A549 (cell line): ENCODE measurements around the gene ANKRD2. TPM values are rescaled to one million over a fixed set of nuclear protein-coding genes. Genes with fewer than 3 reads are reported as not detected.

ENCODE experiments used
- ATAC-seq, 2 experiments: fragments of 200-7000 bp in 1 of 2; fragments of >200 bp in 1 of 2; cut with Nextera tagmentation in 1 of 2; cut with Tn5 transposase in 1 of 2; 3 replicates each; pipeline versions ENCODE4 v1.8.0 to v1.9.1; 2018 to 2020; ENCODE audit warnings: mild to moderate bottlenecking in 1 of 2, moderate library complexity in 1 of 2
- CTCF ChIA-PET: fragments of 300-600 bp; sonication (Branson Sonifier 250); formaldehyde crosslinking; extraction: SDS; loops from one replicate; lab custom pipeline; 2021; ENCODE audit warnings: antibody characterized with exemption, inconsistent platforms; lab: Yijun Ruan, JAX
- POLR2A ChIA-PET: fragments of 350-600 bp; formaldehyde crosslinking; extraction: SDS; loops from one replicate; lab custom pipeline; 2021; ENCODE audit warnings: antibody characterized with exemption, inconsistent platforms; lab: Yijun Ruan, JAX
- DNase-seq, 2 experiments: peaks; one replicate each; pipeline versions ENCODE4 v3.0.0 to v3.0.0-alpha.2; 2011 to 2016; ENCODE audit warnings: low read depth in 1 of 2, low spot score in 1 of 2
- FAIRE-seq: peaks from 2 replicates; lab custom pipeline; 2011; peaks lifted over from hg19 to GRCh38; lab: Jason Lieb, UNC
- H3K27ac ChIP-seq, 2 experiments: fragments of >200 bp; sonication (Bioruptor Twin); formaldehyde crosslinking; 3 replicates each; pipeline ENCODE4 v1.5.1; 2016 to 2017
- H3K4me1 ChIP-seq: fragments of >200 bp; sonication (Bioruptor Twin); formaldehyde crosslinking; 3 replicates; pipeline ENCODE4 v1.6.1; 2016
- H3K4me2 ChIP-seq: fragments of >200 bp; sonication (Bioruptor Twin); formaldehyde crosslinking; 3 replicates; pipeline ENCODE4 v1.6.1; 2016
- H3K4me3 ChIP-seq: fragments of >200 bp; sonication (Bioruptor Twin); formaldehyde crosslinking; 3 replicates; pipeline ENCODE4 v1.5.1; 2016
- H3K9me3 ChIP-seq: fragments of >200 bp; sonication (Bioruptor Twin); formaldehyde crosslinking; 3 replicates; pipeline ENCODE4 v1.6.1; 2016
- BHLHE40 ChIP-seq: IDR thresholded peaks from 2 replicates; pipeline ENCODE4 v1.6.1; 2012; ENCODE audit warnings: low read depth, low read length, inconsistent platforms
- CHD2 ChIP-seq: fragments of 150-350 bp; IDR thresholded peaks from 2 replicates; pipeline ENCODE4 v1.6.1; 2014; ENCODE audit warnings: low read length; ENCODE audit not compliant: partially characterized antibody
- CHD4 ChIP-seq: fragments of 200-600 bp; sonication (generic); IDR thresholded peaks from 2 replicates; pipeline ENCODE4 v1.6.1; 2016; ENCODE audit warnings: antibody characterized with exemption, mild to moderate bottlenecking, borderline replicate concordance
- E2F6 ChIP-seq: IDR thresholded peaks from 2 replicates; pipeline ENCODE4 v1.6.1; 2012; ENCODE audit warnings: low read depth, borderline replicate concordance
- EHMT2 ChIP-seq: fragments of 200-600 bp; sonication (generic); IDR thresholded peaks from 2 replicates; pipeline ENCODE4 v1.6.1; 2016; ENCODE audit warnings: antibody characterized with exemption, low read depth, mild to moderate bottlenecking, moderate library complexity
- EP300 ChIP-seq, 2 experiments: fragments of >200 bp; sonication (Bioruptor Twin); formaldehyde crosslinking; IDR thresholded peaks; 2 replicates in 1 of 2; 3 replicates in 1 of 2; pipeline ENCODE4 v1.6.1; 2016 to 2017
- ESRRA ChIP-seq: fragments of 150-350 bp; IDR thresholded peaks from 2 replicates; pipeline ENCODE4 v1.6.1; 2014; ENCODE audit warnings: mild to moderate bottlenecking, low read length, borderline replicate concordance
- FOSB ChIP-seq: fragments of 250-450 bp; sonication (Bioruptor Pico); IDR thresholded peaks from 2 replicates; pipeline ENCODE4 v1.5.0; 2020; ENCODE audit warnings: mild to moderate bottlenecking, moderate library complexity
- HDAC2 ChIP-seq: fragments of 200-600 bp; sonication (generic); IDR thresholded peaks from 2 replicates; pipeline ENCODE4 v1.6.1; 2016
- HMGXB4 ChIP-seq: fragments of 250-450 bp; sonication (Bioruptor Pico); IDR thresholded peaks from 2 replicates; pipeline ENCODE4 v1.5.0; 2021; ENCODE audit warnings: mild to moderate bottlenecking, moderate library complexity, borderline replicate concordance
- HOXA7 ChIP-seq: fragments of 250-450 bp; sonication (Bioruptor Pico); IDR thresholded peaks from 2 replicates; pipeline ENCODE4 v1.5.0; 2020; ENCODE audit warnings: mild to moderate bottlenecking, moderate library complexity
- HOXB13 ChIP-seq: fragments of 250-450 bp; sonication (Bioruptor Pico); IDR thresholded peaks from 2 replicates; pipeline ENCODE4 v1.5.0; 2020; ENCODE audit warnings: low read depth, mild to moderate bottlenecking, moderate library complexity
- JUN ChIP-seq, 2 experiments: fragments of >200 bp; sonication (Bioruptor Twin); formaldehyde crosslinking; IDR thresholded peaks; 2 replicates in 1 of 2; 3 replicates in 1 of 2; pipeline ENCODE4 v1.6.1; 2016 to 2017
- KDM1A ChIP-seq: fragments of 200-600 bp; sonication (generic); IDR thresholded peaks from 2 replicates; pipeline ENCODE4 v1.6.1; 2016; ENCODE audit warnings: low read depth, mild to moderate bottlenecking
- KDM5A ChIP-seq: fragments of 200-600 bp; sonication (generic); IDR thresholded peaks from 2 replicates; pipeline ENCODE4 v1.6.1; 2016; ENCODE audit warnings: antibody characterized with exemption, mild to moderate bottlenecking
- MAFK ChIP-seq: fragments of 450-650 bp; IDR thresholded peaks from 2 replicates; pipeline ENCODE4 v1.6.1; 2014; ENCODE audit not compliant: partially characterized antibody
- MYC ChIP-seq: IDR thresholded peaks from 2 replicates; pipeline ENCODE4 v1.6.1; 2012; ENCODE audit warnings: mild to moderate bottlenecking, inconsistent platforms, low read length, improper control_type of control experiment, borderline replicate concordance
- NPAS2 ChIP-seq: fragments of 250-450 bp; sonication (Bioruptor Pico); IDR thresholded peaks from 2 replicates; pipeline ENCODE4 v1.8.0; 2022; ENCODE audit warnings: mild to moderate bottlenecking, moderate library complexity, borderline replicate concordance
- PBX3 ChIP-seq: IDR thresholded peaks from 2 replicates; pipeline ENCODE4 v1.6.1; 2012
- POLR2A ChIP-seq: IDR thresholded peaks from 2 replicates; pipeline ENCODE4 v1.6.1; 2012; ENCODE audit warnings: mild to moderate bottlenecking, low read length
- RCOR1 ChIP-seq: fragments of 150-350 bp; IDR thresholded peaks from 2 replicates; pipeline ENCODE4 v1.6.1; 2014; ENCODE audit warnings: antibody characterized with exemption, low read length, low read depth
- REST ChIP-seq: fragments of 200-600 bp; sonication (generic); IDR thresholded peaks from 2 replicates; pipeline ENCODE4 v1.6.1; 2016; ENCODE audit warnings: antibody characterized with exemption, mild to moderate bottlenecking, moderate library complexity
- RFX5 ChIP-seq: fragments of 450-650 bp; IDR thresholded peaks from 2 replicates; pipeline ENCODE4 v1.7.1; 2014; ENCODE audit warnings: antibody characterized with exemption, mild to moderate bottlenecking, moderate library complexity
- SREBF2 ChIP-seq: fragments of 450-650 bp; IDR thresholded peaks from 2 replicates; pipeline ENCODE4 v1.6.1; 2014; ENCODE audit warnings: mild to moderate bottlenecking, moderate library complexity
- TFCP2L1 ChIP-seq: fragments of 250-450 bp; sonication (Bioruptor Pico); IDR thresholded peaks from 2 replicates; pipeline ENCODE4 v1.5.0; 2021; ENCODE audit warnings: mild to moderate bottlenecking
- ZFP36 ChIP-seq: fragments of 450-650 bp; IDR thresholded peaks from 2 replicates; pipeline ENCODE4 v1.6.1; 2014; ENCODE audit warnings: borderline replicate concordance; ENCODE audit not compliant: partially characterized antibody
- WGBS: methylation state at CpG from one replicate; pipeline ENCODE4 v1.1.6; 2017; ENCODE audit errors: missing lambda C conversion rate; 5-methylcytosine and 5-hydroxymethylcytosine counted together
- polyA plus RNA-seq, 4 experiments: library from polyadenylated mRNA; depleted of rRNA in 3 of 4; stranded (reverse); fragments of >200 nt; fragmentation: RNase III in 1 of 4; extraction: RNeasy Plus Mini Kit Qiagen cat#74134 plus additional on column Dnase treatment in 1 of 4; gene quantifications; 2 replicates in 3 of 4; 3 replicates in 1 of 4; pipeline ENCODE4 v1.2.3, GENCODE V29; 2011 to 2017

The ANKRD2 gene
- polyA plus RNA-seq, 2 of the 4 experiments (the other 2 are of a cell fraction): 1.5 to 4.7 TPM

- Histone ChIP-seq H3K27ac (peak overlapping the region; percentile 91 to 93; a peak in 4 of 6 replicates), H3K4me1 (peaks cover 51% of the 10 kb centered on the region), H3K4me3 (no peak overlapping the region), H3K9me3 (no peaks in the 10 kb centered on the region), H3K4me2 (peak overlapping the region; percentile 72; the same call in 2 of the 3 replicates)
- FAIRE-seq (no peak), DNase-seq (no peak)
- ChIA-PET POLR2A (no interaction called here), CTCF (interaction anchor here (1.0 to 33.8 kb wide), 26 partner anchors 14 to 190 kb away, joined by 3 to 1048 read pairs (median 6); partner anchors contain the start of genes AVPI1, C10orf62, HOGA1 and MORN4)
- 79% methylated on average over 5 of the region's 5 CpGs for WGBS
- no peak for TF ChIP-seq FOSB (CRISPR knock-in tag)
- no peak for TF ChIP-seq TFCP2L1 (CRISPR knock-in tag)
- TF ChIP-seq HOXB13 (CRISPR knock-in tag): no peak
- no peak for TF ChIP-seq CHD4
- TF ChIP-seq MYC: no peak
- TF ChIP-seq RFX5: no peak
- TF ChIP-seq SREBF2: no peak
- no peak for TF ChIP-seq HMGXB4
- no peak for TF ChIP-seq HDAC2
- TF ChIP-seq JUN (IDR thresholded peaks at IDR 0.05): no peak
- TF ChIP-seq RCOR1: no peak
- TF ChIP-seq, all 56 proteins: peak for 0
- no peak for ATAC-seq
Measured at GRCh38 chr10:97570789-97571471, 1.6 kb upstream of the ANKRD2 start.

- no peak for FAIRE-seq
- no peak for ATAC-seq
- DNase-seq: no peak
- TF ChIP-seq BHLHE40 (no peak), KDM5A (no peak), POLR2A (no peak), JUN (IDR thresholded peaks at IDR 0.05) (no peak), HOXB13 (CRISPR knock-in tag) (no peak), PBX3 (no peak), CHD2 (no peak), EP300 (IDR thresholded peaks at IDR 0.05) (no peak), HOXA7 (CRISPR knock-in tag) (no peak), E2F6 (no peak), REST (no peak), EHMT2 (no peak), KDM1A (no peak), ZFP36 (no peak), NPAS2 (CRISPR knock-in tag) (no peak), ESRRA (no peak), MAFK (no peak)
- H3K4me2 ChIP-seq: peak overlapping the region; percentile 72
- no peaks in the 10 kb centered on the region for H3K9me3 ChIP-seq
- CTCF ChIA-PET: interaction anchor here (0.6 to 33.8 kb wide), 44 partner anchors 15 to 189 kb away, joined by 3 to 1048 read pairs (median 5); partner anchors contain the start of genes AVPI1, C10orf62, HOGA1 and MORN4
- POLR2A ChIA-PET: interaction anchor here (0.6 to 1.0 kb wide), 3 partner anchors 13 to 41 kb away, joined by 3 to 4 read pairs (median 3); partner anchors contain the start of gene HOGA1
- H3K4me1 ChIP-seq: peaks cover 56% of the 10 kb centered on the region
- H3K27ac ChIP-seq: peak overlapping the region; percentile 91 to 93
- H3K4me3 ChIP-seq: no peak overlapping the region
- 73% methylated on average over 3 of the region's 3 CpGs for WGBS
Measured at GRCh38 chr10:97571622-97572021, 957 bp upstream of the ANKRD2 start.
